HG03558 (cell line): ENCODE measurements around the gene PRSS23.
"Not testable (repeated sequence)": the region's sequence is repeated elsewhere in the genome, so short reads cannot be mapped to it uniquely, and the experiment has no call there.

ENCODE experiments used
- ATAC-seq: cut with Tn5 transposase; IDR thresholded peaks from one replicate; pipeline ENCODE4 v1.9.1; 2021; ENCODE audit warnings: moderate number of reproducible peaks; ENCODE audit not compliant: unreplicated experiment; ENCODE audit errors: extremely low read depth

Gene PRSS23, protein sequence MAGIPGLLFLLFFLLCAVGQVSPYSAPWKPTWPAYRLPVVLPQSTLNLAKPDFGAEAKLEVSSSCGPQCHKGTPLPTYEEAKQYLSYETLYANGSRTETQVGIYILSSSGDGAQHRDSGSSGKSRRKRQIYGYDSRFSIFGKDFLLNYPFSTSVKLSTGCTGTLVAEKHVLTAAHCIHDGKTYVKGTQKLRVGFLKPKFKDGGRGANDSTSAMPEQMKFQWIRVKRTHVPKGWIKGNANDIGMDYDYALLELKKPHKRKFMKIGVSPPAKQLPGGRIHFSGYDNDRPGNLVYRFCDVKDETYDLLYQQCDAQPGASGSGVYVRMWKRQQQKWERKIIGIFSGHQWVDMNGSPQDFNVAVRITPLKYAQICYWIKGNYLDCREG

DNA sequence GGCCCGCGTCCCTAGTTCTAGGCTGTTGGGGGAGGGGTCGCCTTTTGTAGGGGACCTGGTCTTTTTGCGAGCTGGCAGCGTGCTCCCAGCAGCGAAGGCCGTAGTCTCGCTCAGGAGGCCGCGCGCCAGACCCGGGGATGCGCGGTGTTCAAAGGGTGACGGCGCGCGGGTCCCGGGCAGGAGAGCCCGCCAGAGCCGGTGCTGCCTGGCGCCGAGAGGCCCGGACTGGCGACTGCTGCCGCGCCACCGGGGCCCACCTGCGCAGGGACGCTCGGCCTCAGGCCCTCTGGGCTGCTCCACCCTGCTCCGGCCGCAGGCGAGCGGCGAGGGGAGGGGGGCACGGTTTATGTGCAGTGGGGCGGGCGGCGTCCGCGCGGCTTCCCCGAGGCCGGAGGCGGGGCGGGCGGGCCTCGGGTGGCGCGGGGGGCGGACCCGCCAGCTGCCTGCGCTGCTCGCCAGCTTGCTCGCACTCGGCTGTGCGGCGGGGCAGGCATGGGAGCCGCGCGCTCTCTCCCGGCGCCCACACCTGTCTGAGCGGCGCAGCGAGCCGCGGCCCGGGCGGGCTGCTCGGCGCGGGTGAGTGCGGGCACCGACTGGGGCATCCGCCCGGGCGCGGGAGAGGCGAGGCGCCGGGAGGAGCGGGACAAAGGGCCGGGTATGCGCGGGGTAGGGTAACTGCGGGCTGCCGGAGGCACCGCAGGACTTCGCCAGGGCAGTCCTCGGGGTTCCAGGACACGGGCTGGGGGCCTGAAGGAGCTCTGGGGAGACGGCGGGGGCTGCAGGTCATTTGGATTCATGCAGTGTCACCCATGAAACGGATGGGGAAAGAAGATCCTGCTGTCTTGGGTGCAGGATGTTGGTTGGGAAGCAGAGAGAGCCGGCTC is at the start of gene PRSS23:
Gene PRSS23 (plus strand): TSS at position 467 of the 884 bp plus-strand sequence. CDS start 7,102 bp downstream, outside the sequence.
- no peak for ATAC-seq

DNA sequence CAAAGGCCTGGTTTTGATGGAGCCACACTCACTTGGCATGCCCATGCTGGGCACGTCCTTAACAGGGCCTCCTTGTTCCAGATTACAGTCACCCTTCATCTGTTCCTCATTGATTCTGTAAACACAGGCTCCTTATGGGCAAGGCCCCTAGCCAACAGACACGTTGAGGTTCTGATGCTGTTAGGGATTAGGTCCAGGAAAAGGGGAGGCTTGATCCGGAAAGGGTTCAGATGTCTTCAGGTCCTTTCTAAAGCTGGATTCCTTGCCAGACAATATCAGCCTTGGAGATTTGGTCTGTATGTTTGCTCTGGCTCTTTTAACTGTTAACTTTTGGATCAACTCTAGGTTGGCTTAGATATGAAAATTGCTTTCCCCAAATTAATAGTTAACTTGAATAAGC is 46.9 kb upstream of the PRSS23 start:
- no peak for ATAC-seq

DNA sequence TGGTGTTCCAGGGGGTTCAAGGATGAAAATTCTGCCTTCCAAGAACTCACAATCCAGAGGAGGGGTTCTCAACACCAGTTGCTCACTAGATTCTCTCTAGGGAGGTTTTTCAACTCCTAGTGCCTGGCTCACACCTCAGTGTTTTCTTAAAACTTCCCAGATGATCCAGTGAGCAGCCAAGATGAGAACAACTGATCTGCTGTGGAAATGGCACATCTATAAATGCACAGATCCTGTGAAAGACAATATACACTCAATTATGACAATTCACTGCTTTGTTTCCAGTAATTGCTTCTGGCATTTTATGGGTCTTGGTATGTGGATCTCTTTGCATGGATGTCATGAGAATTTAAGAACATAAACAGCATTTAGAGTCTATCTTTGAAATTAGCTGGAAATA is 45.2 kb upstream of the PRSS23 start:
- ATAC-seq, result no peak

DNA sequence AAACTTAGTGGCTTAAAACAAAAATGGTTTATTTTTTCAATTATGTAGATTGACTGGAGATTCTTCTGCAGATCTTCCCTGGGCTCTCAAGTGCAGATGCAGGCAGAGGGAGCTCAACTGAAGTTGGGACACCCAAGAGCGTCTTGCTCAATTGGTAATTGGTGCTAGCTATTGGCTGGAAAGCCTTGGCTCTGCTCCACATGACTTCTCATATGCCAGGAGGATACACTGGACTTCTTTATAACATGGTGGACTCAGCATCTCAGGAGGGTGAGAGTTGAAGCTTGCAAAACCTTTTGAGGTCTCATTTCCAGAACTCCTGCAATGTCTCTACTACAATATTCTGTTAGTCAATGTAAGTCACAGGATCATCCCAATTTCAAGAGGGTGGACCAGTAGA is 42.2 kb upstream of the PRSS23 start:
- no peak for ATAC-seq

DNA sequence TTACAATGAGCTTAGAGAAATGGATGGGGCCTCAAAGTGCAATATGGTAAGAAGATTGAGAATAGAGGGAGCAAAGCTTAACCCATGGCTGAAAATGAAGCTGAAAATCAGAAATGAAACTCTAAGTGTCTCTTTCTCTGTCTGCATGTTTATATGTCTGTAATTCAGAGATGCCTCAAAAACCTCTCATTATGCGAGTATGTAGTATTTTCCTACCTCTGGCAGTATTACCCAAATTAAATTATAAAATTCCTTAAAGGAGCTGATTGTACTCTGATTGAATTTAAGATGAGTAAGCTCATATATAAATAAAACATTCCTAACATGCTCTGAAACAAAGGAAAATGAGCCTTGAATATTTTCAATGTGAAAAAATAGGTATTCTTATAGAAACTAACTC is 39.8 kb upstream of the PRSS23 start:
- ATAC-seq, result no peak

DNA sequence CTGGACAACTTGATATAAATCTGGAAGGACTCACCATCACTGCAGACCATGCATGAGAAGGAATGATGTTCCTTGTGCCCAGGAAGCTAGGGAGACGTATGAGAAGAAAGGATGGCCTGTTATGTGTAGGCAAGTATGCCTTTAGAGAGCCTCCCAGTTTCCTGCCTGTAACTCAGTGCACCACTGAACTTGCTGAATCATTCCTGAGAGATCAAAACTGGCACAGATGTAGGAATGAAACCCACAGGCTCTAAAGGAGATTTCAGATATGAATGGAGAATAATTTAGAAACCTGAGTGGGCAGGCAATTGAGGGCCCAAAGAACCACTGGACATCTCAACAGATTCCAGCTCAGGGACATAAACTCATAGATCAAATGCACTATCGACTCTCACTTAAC is 38.4 kb upstream of the PRSS23 start:
- no peak for ATAC-seq

DNA sequence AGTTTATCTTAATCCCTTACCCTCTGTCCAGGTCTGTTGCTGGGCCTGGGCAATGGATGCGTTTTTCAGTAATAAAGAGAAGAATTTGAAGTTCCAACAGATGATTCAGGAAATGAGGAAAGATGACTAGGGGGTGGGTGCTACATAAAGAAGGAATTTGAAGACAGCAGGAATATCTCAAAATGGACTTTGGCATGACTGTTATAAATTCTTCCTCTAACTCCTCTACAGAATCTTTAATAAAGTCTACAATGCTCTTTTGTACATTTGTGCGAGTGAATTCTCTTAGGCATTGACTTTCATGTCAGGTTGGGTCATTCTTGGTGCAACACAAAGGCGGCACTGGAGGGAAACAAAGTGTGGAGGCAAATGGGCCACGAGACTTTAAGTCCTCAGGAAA is 35.1 kb upstream of the PRSS23 start:
- ATAC-seq, result no peak

DNA sequence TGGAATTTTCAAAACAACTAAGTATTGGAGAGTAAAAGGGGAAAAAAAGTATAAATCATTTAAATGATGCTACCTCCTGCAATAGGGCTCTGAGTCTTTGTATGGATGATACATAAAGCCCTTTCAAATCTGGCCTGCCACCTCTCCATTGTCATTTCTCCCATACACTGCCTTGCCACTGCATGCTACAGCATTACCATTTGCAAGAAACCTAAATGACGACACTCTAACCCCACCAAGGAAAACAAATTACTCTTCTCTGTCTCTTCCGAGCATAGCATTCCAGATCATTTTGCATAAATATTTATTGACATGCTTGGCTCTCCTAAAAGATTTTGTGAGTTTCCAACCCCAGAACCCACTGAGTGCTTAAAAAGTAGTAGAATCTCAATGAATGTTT is 34.5 kb upstream of the PRSS23 start:
- ATAC-seq, result no peak

DNA sequence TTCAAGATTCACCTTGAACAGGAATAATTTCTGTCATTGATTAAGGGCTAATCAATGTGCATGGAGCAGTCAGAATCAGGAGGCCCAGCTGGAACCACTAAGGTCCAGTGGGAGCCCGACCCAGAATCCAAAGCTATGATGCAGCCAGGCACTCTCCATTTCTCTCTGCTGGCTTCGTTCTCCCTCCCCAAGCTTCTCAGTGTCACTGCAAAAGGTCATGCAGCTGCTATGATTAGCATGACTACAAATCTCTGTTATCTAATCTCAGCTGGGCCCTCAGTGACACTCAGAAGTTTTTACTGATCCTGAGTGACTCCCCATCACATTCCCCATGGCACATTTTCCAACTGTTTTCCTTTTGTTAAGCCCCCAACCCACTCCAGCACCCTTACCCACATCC is 31.1 kb upstream of the PRSS23 start:
- no peak for ATAC-seq

DNA sequence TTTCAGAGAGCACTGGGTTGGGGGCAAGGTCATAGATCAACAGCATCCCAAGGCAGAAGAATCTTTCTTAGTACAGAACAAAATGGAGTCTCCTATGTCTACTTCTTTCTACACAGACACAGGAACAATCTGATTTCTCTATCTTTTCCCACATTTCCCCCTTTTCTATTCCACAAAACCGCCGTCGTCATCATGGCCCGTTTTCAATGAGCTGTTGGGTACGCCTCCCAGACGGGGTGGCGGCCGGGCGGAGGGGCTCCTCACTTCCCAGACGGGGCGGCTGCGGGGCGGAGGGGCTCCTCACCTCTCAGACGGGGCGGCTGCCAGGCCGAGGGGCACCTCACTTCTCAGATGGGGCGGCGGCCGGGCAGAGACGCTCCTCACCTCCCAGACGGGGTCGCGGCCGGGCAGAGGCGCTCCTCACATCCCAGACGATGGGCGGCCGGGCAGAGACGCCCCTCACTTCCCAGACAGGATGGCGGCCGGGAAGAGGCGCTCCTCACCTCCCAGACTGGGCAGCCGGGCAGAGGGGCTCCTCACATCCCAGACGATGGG is 29.8 kb upstream of the PRSS23 start:
- ATAC-seq, result not testable (repeated sequence)

DNA sequence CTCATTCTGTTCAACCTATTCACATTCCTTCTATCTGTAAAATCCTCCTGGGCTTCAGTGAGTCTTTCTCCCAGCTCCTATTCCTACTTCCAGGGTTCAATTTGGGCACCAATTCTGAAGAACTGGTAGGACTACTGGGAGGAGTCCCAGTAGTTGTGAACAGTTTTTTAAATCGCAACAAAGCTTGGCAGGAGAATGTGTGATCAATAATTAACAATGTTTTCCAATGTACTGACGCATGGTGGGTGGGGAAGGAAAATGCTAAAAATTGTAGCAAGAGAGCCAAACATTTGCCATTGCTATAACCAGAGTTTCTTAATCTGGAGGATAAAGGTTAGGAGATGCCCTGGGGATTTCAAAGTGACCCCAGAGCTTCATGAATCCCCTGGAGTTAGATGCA is 27.3 kb upstream of the PRSS23 start:
- no peak for ATAC-seq

DNA sequence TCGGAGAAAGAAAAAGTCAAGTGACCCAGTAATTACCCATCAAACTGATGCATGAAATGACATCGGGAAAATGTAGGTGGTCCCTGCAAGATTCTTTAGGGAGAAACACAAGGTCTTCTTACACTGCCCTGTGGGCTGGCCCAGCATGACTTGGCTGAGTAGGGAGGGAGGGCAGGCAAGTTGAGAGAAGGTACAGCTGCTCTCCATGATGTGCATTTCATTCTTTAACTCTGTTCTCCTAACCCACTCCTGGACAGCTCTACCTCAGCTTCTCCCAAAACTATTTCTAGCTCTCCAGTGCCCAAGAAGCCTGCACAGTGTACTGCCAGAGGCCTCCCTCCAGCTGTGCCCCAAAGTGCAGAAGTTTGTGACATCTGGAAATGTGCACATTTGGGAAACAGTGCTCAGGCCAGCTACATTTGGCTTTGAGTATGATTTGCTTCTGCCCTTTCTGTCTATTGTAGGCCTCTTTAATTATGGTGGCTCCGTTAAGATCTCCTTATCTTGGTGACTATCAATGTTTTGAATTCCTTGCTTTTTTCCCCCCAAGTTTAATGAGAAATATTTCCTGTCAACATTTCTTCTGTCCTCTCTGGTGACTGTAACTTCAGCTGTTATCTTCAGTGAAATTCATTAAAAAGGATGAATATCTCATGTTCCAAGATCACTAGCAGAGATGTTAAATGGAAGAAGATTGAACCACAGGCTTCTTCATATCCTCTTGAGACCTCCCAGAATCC is 26.7 kb upstream of the PRSS23 start:
- ATAC-seq, result no peak

DNA sequence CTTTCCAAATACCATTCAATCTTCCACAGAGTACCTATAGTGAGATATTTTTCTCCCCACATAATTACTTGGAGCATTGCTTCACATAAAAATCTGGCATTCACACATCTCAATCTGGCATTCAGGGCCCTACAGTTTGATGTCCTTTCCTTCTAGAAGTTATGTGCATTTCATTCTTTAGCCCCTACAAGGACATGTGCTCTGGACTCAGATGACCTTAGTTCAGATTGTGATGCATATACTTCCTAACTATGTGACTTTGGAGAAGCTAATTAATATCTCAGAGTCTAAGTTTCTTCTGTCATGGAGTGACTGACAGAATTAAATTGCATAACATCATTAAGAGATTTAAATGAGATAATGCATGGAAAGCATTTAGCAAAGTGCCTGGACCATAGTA is 25.9 kb upstream of the PRSS23 start:
- no peak for ATAC-seq

DNA sequence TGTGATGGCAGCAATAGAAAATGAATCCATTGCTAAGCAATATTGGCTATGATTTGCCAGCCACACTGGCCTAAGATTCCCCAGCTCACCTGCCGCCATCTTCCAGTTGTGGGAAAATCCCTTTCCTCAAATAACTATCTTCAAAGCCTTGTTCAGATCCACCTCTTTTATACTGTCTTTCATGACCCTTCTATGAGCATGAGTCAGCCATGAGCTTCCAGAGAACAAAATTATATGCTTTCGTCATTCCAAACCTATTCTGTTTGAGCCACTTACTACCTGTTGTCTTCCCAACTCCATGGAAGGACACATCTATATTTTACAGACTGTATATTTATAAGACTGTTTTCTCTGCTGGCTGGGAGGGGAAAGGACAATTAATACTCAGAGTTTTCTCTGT is 25.0 kb upstream of the PRSS23 start:
- ATAC-seq, result no peak

DNA sequence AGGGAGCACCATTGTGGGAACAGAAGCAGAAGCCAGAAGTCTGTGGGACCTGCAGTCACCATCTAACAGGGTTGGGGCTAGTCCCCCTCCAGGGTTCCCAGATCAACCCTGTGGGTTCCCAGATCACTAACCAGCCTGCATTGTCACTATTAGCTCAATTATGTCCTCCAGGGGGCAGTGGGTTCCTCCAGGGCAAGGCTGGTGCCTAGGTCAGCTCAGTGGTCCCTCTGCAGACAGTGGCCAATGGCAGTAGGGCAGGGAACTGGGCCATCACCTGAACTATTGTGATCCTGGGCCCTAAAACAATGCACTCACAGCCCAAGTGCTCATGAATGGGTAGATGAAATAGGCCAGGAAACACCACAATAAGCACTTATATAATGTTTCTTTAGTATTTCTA is 18.8 kb upstream of the PRSS23 start:
- no peak for ATAC-seq

DNA sequence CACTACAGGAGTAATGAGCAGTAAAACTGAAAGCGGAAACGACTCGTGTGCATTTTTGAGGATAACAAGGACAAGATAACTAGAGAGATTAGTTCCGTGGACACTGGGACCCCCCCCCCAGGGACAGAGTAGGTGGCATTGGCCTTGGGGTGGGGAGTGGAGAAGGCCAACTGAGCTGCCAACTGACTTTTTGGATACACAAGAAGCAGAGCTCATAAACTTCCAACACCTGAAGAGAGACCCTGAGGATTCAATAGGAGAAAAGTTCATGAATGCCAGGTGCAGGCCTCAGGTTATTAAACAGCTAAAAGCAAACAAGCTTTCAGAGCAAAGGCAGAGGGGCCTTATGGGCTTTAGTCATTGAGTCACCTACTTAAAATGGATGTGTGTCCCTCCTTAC is 17.6 kb upstream of the PRSS23 start:
- no peak for ATAC-seq

DNA sequence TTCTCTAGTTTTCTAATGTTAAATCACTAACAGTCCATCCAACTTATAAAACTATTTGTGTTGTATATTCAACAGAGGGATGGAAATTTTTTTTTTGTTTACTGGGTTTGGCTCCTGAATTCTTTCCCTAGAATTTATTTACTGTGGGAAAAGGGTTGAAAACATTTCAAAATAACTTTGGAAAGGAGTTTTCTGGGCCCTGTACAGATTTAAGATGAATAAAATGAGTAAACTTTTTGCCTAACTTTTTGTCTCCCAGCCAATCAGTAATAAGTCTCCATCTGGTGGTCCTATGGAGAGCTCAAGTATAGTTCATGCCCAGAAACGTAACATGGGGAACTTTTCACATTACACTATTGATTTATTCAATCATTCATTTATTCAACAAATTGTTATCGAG is 16.7 kb upstream of the PRSS23 start:
- ATAC-seq, result no peak

DNA sequence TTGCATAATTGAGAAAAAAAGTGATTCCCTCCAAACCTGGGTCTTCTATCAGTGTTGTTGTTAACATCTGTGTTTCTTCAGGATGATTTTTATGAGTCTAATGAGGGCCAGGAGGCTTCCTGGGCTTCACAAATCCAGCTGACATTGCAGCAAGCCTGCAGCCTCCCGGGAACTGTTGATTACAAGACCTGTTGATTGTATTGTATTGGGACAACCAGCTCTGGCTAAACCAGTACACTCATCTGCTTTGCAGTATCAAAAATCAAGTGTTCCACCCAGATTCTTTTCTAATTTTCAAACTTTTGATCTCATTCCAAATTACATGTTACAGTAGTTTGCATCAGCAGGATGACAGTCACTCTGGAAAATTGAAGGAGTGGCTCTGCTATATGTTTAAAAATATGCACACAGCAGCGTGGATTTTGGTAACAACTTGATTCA is 16.1 kb upstream of the PRSS23 start:
- no peak for ATAC-seq

DNA sequence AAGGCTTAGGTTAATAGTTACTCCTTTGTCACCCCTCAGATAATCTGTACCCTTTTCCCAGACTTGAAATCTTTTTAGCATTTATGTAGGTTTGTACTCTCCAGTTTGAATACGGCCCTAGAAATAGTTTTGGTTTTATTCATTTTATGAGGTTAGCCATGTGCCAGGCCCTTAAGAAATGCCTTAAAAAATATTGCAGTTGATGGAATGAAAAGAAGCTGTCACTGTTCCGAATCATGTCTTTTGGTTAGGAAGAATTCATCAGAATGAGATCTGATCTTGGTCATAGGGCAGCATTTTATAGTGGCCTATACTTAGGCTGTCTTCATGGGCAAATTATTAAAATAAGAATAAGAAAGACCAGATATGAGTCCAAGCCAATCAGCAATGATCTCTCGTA is 14.8 kb upstream of the PRSS23 start:
- ATAC-seq, result no peak

DNA sequence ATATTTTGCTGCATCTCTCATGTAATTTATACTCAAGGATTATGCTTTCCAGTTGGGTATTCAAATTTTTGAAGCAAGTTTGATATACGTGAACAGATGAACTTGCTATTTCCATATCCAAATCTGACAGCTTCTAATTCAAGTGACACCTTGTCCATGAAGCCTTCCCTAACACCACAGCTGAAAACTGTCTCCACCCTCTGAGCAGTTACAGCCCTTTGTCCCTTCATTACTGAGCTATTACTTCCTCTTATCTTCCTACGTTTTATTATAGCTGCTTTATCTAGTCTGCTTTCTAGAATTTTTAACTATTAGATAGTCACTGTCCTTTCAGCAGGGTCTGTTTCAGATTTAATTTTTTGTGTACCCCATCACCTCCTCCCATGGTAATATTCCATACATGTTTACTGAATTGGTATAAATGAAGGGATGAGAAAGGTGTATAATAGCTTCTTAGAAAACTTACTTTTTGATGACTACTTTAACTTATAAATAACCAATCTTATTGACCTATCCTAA is 13.3 kb upstream of the PRSS23 start:
- no peak for ATAC-seq
